Panc1 (cell line): Measurements from ENCODE around the gene NHEJ1. TPM values are rescaled to one million over a fixed set of nuclear protein-coding genes. Genes with fewer than 3 reads are reported as not detected.

Experiments
- ATAC-seq: fragments of 200-7000 bp; cut with Tn5 transposase; 2 replicates; pipeline ENCODE4 v1.9.1; 2020; ENCODE audit warnings: mild to moderate bottlenecking, moderate library complexity
- BruUV-seq: library from RNA; stranded (reverse); fragments of 400-500 nt; replicated peaks from 2 replicates; lab custom pipeline; 2021; lab: Mats Ljungman, UMichigan
- CTCF ChIA-PET: fragments of 300-600 bp; sonication (Branson Sonifier 250); formaldehyde crosslinking; loops from one replicate; lab custom pipeline; 2022; ENCODE audit warnings: antibody characterized with exemption; lab: Charles Lee
- POLR2A ChIA-PET: fragments of 300-600 bp; sonication (Branson Sonifier 250); formaldehyde crosslinking; loops from one replicate; lab custom pipeline; 2022; ENCODE audit warnings: antibody characterized with exemption; lab: Charles Lee
- DNase-seq: peaks from one replicate; pipeline ENCODE4 v3.0.0-alpha.2; 2010; ENCODE audit warnings: low read depth, low spot score
- H3K27ac ChIP-seq: 2 replicates; pipeline ENCODE4 v1.5.1; 2011; ENCODE audit warnings: mild to moderate bottlenecking, low read length, inconsistent platforms
- H3K27me3 ChIP-seq: fragments of 200-500 bp; sonication (Bioruptor generic); 2 replicates; pipeline ENCODE4 v1.6.0; 2014; ENCODE audit warnings: low read length, inconsistent platforms; ENCODE audit not compliant: control insufficient read depth, insufficient read depth
- H3K36me3 ChIP-seq: fragments of 200-500 bp; sonication (Bioruptor generic); 2 replicates; pipeline ENCODE4 v1.5.1; 2014; ENCODE audit warnings: inconsistent platforms, mild to moderate bottlenecking, low read length, moderate library complexity; ENCODE audit not compliant: control insufficient read depth, insufficient read depth
- H3K4me1 ChIP-seq: 2 replicates; pipeline ENCODE4 v1.5.1; 2011; ENCODE audit warnings: inconsistent platforms, mild to moderate bottlenecking, low read length, moderate library complexity; ENCODE audit not compliant: control insufficient read depth, insufficient read depth
- H3K4me3 ChIP-seq, 2 experiments: 2 replicates each; pipeline ENCODE4 v1.5.1; 2011 to 2012; ENCODE audit warnings: low read depth in 2 of 2, low read length in 2 of 2, mild to moderate bottlenecking in 2 of 2, inconsistent platforms in 1 of 2, moderate library complexity in 1 of 2
- H3K9me3 ChIP-seq: fragments of 200-500 bp; sonication (Bioruptor generic); 2 replicates; pipeline ENCODE4 v1.5.1; 2014; ENCODE audit warnings: low read depth, mild to moderate bottlenecking, inconsistent platforms, low read length, moderate library complexity; ENCODE audit not compliant: control insufficient read depth, insufficient read depth
- POLR2AphosphoS5 ChIP-seq: IDR thresholded peaks from 2 replicates; pipeline ENCODE4 v1.6.1; 2012; ENCODE audit warnings: mild to moderate bottlenecking, low read depth, low read length, moderate library complexity
- SIN3A ChIP-seq: IDR thresholded peaks from 2 replicates; pipeline ENCODE4 v1.6.1; 2012; ENCODE audit warnings: low read depth, mild to moderate bottlenecking, low read length, moderate library complexity, borderline replicate concordance; ENCODE audit not compliant: insufficient read depth
- TCF7L2 ChIP-seq: IDR thresholded peaks from 2 replicates; pipeline ENCODE4 v1.6.1; 2011; ENCODE audit warnings: mild to moderate bottlenecking, low read depth, low read length, inconsistent platforms
- in situ Hi-C: cut with HindIII; loops from 2 replicates; pipeline ENCODE4 v1.10.0; 2016; ENCODE audit warnings: low sequenced_read_pairs, low pct_unique_long_range_greater_than_20kb
- intact Hi-C: fragments of 100-400 bp; cut with micrococcal nuclease; formaldehyde crosslinking; loops from one replicate; pipeline ENCODE4 v1.10.0; 2022; ENCODE audit not compliant: unreplicated experiment
- total RNA-seq: library from RNA; stranded (reverse); gene quantifications from one replicate; pipeline ENCODE4 v1.2.1, GENCODE V29; 2021; ENCODE audit not compliant: unreplicated experiment
- TF ChIP-seq, protein P1 (sequence below): fragments of 450-650 bp; IDR thresholded peaks from 2 replicates; pipeline ENCODE4 v1.5.1; 2017; ENCODE audit warnings: mild to moderate bottlenecking
- TF ChIP-seq, protein P2 (sequence below), 2 experiments: IDR thresholded peaks; 2 replicates each; pipeline ENCODE4 v1.6.1; 2011 to 2012; ENCODE audit warnings: low read depth in 2 of 2, control low read depth in 1 of 2, low read length in 1 of 2, mild to moderate bottlenecking in 1 of 2, moderate library complexity in 1 of 2; ENCODE audit not compliant: insufficient read depth in 1 of 2

The NHEJ1 gene
- total RNA-seq, 1 experiment from 2014 or later = 18.2 TPM

DNA sequence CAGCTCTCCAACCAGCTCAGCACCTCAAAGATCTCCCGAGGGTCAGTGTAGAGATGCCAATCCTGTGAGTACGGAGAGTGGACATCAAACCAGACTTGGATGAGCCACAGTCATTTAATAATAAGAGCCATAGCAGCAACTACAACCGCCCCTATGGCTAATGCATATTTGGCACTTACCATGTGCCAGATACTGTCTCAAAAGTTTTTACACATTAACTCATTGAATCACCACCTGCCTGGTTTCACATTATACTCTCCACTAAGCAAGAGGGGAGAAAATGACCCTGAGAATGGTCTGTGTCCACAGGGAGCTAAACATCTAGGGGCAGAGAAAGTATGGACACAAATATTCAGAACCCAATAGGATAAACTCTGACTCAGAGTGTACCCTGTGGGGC, 13.5 kb upstream of the NHEJ1 start:
- intact Hi-C loops = no loop called here
- TF ChIP-seq, protein P1, sequence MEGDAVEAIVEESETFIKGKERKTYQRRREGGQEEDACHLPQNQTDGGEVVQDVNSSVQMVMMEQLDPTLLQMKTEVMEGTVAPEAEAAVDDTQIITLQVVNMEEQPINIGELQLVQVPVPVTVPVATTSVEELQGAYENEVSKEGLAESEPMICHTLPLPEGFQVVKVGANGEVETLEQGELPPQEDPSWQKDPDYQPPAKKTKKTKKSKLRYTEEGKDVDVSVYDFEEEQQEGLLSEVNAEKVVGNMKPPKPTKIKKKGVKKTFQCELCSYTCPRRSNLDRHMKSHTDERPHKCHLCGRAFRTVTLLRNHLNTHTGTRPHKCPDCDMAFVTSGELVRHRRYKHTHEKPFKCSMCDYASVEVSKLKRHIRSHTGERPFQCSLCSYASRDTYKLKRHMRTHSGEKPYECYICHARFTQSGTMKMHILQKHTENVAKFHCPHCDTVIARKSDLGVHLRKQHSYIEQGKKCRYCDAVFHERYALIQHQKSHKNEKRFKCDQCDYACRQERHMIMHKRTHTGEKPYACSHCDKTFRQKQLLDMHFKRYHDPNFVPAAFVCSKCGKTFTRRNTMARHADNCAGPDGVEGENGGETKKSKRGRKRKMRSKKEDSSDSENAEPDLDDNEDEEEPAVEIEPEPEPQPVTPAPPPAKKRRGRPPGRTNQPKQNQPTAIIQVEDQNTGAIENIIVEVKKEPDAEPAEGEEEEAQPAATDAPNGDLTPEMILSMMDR = no peak
- no peak for TF ChIP-seq TCF7L2

DNA sequence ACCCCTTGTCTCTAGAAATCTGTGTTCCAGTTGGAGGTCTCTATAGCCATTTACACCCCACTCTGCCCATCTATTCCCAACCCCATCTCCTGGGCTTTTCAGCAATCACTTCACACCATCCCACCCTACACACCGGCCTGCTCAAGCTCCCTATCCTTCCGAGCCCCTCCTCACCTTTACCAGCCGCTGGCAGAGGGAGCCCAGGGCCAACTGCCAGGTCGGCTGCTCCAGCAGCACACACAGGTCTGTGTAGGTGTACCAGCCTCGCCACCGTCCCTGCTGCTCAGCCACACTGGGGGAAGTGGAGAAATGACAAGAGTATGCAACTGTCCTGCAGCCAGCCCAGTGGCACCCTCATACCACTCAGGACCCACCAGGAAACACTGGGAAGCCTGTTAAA, 12.6 kb upstream of the NHEJ1 start:
- in situ Hi-C loops = no loop called here

More for the DNA sequence above, 13.5 kb upstream of the NHEJ1 start:
- Histone ChIP-seq H3K36me3 (no peaks in the 10 kb centered on the region; the same call in 1 of the 2 replicates), H3K27me3 (no peaks in the 10 kb centered on the region), H3K27ac (no peak overlapping the region), H3K9me3 (no peaks in the 10 kb centered on the region), H3K4me3 (no peak overlapping the region), H3K4me1 (peaks cover 4% of the 10 kb centered on the region; the same call in 1 of the 2 replicates)
- in situ Hi-C loops = no loop called here
- CTCF ChIA-PET = no interaction called here
- no TSS peak for BruUV-seq
- ATAC-seq (no peak), DNase-seq (no peak)
- POLR2A ChIA-PET = no interaction called here

More for the DNA sequence above, 12.6 kb upstream of the NHEJ1 start:
- TF ChIP-seq, protein P2, sequence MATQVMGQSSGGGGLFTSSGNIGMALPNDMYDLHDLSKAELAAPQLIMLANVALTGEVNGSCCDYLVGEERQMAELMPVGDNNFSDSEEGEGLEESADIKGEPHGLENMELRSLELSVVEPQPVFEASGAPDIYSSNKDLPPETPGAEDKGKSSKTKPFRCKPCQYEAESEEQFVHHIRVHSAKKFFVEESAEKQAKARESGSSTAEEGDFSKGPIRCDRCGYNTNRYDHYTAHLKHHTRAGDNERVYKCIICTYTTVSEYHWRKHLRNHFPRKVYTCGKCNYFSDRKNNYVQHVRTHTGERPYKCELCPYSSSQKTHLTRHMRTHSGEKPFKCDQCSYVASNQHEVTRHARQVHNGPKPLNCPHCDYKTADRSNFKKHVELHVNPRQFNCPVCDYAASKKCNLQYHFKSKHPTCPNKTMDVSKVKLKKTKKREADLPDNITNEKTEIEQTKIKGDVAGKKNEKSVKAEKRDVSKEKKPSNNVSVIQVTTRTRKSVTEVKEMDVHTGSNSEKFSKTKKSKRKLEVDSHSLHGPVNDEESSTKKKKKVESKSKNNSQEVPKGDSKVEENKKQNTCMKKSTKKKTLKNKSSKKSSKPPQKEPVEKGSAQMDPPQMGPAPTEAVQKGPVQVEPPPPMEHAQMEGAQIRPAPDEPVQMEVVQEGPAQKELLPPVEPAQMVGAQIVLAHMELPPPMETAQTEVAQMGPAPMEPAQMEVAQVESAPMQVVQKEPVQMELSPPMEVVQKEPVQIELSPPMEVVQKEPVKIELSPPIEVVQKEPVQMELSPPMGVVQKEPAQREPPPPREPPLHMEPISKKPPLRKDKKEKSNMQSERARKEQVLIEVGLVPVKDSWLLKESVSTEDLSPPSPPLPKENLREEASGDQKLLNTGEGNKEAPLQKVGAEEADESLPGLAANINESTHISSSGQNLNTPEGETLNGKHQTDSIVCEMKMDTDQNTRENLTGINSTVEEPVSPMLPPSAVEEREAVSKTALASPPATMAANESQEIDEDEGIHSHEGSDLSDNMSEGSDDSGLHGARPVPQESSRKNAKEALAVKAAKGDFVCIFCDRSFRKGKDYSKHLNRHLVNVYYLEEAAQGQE (IDR thresholded peaks at IDR 0.05; ENCODE audit: insufficient read depth in 1 of 2, low read depth in 2 of 2, low read length in 1 of 2) = no peak
- TF ChIP-seq POLR2AphosphoS5 = no peak
- TF ChIP-seq, protein P1 = no peak
- no peak for TF ChIP-seq TCF7L2
- no peak for TF ChIP-seq SIN3A
- no TSS peak for BruUV-seq
- DNase-seq (no peak), ATAC-seq (no peak)
- ChIA-PET POLR2A (no interaction called here), CTCF (no interaction called here)
- H3K27me3 ChIP-seq = no peaks in the 10 kb centered on the region
- no peak overlapping the region for H3K27ac ChIP-seq
- no peaks in the 10 kb centered on the region for H3K4me1 ChIP-seq
- intact Hi-C loops = no loop called here
- H3K9me3 ChIP-seq = no peaks in the 10 kb centered on the region
- H3K36me3 ChIP-seq = no peaks in the 10 kb centered on the region; the same call in 1 of the 2 replicates
- H3K4me3 ChIP-seq = no peak overlapping the region
